CD4-positive, alpha-beta T cell treated with Interleukin-4 for 1 hour (primary cell): Measurements from ENCODE around the gene INPP5A.
"Not testable (repeated sequence)": the region's sequence is repeated elsewhere in the genome, so short reads cannot be mapped to it uniquely, and the experiment has no call there.

Source experiments
- DNase-seq, 2 donors: peaks; one replicate each; pipeline ENCODE4 v3.0.0-alpha.2; 2020 to 2022

The INPP5A gene

DNA sequence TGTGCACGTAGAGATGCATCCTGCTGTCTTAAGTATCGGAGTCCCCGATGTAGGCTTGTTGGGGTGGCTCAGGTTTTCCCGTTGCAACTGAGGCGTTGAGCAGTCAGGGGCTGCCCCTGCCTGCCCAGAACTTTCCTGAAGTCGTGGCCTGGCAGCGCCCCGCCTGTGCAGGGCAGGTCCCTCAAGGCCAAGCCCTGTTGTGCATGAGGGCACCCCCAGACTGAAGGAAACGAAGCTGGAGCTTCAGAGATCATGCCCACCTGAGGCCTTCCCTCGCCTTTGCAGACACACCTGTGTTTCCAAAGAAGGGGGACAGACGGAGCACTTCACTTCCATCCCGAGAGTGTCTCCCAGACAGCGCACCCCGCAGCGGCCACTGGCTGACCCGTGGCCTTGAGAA, 127.3 kb downstream of the INPP5A start:
- DNase-seq, result no peak

- no peak for DNase-seq
These were observed 128.5 kb downstream of the INPP5A start for GRCh38 chr10:132665946-132666704.

DNA sequence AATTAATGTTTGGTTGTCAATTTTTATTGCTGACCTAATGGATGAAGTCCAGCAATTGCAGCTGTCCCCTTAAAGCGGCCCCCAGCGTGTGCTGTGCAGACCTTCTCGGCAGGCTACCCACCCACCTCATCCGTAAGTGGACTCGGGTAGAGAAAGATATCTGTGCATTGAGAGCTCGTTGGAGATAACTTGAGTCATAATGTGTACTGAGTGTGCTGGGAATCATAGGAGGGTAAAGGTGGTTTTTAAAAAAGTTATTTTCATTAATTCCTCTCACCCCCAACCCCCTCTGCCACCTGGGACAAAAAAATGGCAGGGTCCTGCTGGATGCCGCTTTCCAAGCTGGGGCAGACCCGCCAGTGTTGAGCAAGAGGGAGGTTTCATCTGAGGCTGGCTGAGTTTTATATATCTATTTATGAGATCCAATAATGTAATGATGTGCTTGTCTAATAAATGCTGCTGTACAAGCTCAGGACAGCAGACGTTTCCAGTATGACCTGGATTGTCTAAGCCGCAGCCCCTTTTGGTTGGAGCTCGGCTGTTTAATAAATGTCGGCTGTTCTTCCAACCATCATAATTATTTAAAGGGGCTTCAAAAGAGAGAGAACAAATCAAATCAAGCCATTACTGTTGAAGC, 129.2 kb downstream of the INPP5A start:
- DNase-seq, result no peak

DNA sequence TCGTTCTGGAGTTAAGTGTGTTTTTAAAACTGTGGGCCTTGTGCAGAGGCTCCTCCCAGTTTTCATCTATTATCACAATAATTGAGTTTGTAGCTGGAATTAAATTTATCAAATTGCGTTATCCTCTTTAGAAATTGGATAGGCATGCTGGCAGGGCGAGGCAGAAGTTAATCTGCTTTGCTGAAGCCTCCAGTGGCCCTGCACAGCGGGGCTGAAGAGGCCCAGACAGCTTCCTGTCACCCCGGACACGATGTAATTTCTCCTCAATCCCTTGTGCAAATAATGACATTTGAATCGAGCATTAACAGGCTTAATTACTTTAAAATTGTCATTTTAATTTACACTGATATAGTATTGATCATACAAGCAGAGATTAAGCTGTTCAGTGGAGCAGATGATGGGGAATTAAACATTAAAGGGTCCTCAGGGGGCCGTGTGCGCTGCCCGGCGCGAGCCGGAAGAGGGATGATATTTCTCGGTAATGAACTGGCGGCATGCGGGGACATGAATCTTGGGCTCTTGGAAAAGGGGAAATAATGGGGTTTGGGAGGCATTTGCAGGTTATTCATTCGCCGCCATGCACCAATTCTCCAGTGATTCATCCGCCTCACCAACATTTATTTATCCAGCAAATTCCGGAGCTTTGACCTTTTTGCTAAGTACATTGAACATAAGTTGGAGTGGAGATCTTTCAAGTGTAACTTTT, 129.9 kb downstream of the INPP5A start:
- no peak for DNase-seq

- DNase-seq, result no peak
These were observed 130.4 kb downstream of the INPP5A start for GRCh38 chr10:132668048-132668394.

GRCh38 chr10:132669208-132669861, 131.7 kb downstream of the INPP5A start:
- DNase-seq, result no peak

- DNase-seq, result no peak
These were observed 133.1 kb downstream of the INPP5A start for GRCh38 chr10:132670546-132671227.

DNA sequence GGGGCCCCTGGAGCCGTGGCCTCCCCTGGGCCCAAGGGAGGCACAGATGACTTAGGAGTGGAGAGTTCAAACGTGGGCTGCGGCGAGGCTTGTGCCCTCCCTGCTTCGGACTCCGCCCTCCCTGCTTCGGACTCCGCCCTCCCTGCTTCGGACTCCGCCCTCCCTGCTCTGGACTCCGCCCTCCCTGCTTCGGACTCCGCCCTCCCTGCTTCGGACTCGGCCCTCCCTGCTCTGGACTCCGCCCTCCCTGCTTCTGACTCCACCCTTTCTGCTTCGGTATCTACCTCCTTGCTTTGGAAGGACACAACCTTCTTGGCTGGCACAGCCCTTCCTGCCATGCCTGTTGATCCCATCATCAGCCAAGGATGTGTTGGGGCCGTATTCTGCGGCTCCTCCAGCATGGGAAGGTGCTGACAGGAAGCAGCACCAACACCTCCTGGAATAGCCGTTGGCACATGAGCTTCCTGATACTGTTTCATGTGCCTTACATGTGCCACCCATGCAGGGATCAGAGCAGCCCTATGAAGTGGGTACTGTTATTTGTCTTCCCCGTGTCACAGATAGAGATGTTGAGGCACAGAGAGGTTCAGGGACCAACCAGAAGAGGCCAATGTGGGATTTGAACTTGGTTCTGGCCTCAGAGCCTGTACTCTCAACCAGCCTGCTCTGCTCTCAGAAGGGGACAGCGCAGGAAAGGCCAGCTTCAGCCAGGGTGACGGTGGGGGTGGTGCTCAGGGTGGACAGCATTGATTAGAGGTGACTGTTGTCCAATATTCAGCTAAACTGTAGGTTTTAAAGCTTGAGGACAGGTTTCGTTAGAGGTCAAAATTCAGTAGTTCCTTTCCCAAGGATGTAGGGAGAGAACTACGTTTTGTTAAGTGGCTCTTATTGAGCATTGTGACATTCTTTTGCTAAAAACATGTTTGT, 133.9 kb downstream of the INPP5A start:
- no peak for DNase-seq

- DNase-seq, result not testable (repeated sequence)
These were observed 136.2 kb downstream of the INPP5A start for GRCh38 chr10:132673746-132674145.

- DNase-seq, result no peak
These were observed 136.7 kb downstream of the INPP5A start for GRCh38 chr10:132674311-132674710.

GRCh38 chr10:132675031-132675740, 137.6 kb downstream of the INPP5A start:
- no peak for DNase-seq

GRCh38 chr10:132676193-132676891, 138.8 kb downstream of the INPP5A start:
- DNase-seq, result no peak

DNA sequence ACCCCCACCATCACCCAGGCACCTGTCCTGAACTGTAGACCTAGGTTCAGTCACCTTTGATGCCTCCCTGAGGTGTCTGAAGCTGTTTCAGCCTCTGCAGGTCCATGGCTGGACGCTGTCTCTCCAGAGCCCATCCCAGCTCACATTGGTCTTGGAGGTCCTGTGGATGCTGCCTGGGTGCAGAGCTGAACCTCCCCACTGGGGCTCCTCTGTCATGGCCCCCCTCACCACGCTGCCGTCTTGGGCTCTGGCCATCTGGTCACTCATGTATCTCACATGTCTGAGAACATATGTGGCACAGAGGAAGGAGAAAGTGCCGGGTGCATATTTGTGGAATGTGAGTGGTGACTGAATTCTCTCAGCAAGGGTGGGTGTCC, 139.5 kb downstream of the INPP5A start:
- no peak for DNase-seq

GRCh38 chr10:132677473-132678227, 140.1 kb downstream of the INPP5A start:
- no peak for DNase-seq

DNA sequence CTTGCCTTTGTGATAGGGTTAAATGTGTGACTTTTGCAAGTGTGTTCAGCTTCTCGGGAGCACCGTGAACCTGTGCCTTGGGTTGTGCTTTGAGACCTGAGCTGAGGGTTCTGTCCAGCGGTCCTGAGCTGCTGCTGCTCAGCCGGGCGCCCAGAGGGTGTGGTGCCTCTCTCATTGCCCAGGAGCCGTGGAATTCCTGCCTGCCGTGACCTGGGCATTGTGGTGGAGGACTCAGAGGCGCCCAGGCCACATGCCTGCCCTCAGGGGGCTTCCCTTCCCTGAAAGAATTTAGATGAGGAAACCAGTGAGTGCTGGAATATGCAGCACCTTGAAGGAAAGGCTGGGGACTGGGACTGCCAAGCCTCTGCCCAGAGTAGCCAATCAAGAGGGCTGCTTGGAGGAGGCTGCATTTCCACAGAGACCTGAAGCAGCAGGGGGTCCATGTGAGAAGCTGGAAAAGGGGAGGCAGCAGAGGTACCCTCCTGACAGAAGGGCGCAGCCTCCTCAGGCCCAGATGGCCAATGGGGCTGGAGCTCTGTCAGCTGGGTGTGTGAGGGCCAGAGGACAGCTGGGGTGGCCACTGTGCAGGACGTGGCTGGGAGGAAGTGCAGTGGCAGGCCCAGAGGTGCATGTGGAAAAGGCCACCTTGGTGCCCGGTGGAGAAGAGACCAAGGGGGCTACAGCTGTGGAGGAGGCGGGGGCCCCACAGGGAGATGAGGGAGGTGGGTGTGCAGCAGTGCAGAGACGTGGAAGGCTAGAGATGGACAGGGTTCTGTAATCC, 141.0 kb downstream of the INPP5A start:
- no peak for DNase-seq

- no peak for DNase-seq
These were observed 141.6 kb downstream of the INPP5A start for GRCh38 chr10:132679217-132679595.

- no peak for DNase-seq
These were observed 142.1 kb downstream of the INPP5A start for GRCh38 chr10:132679640-132680039.

DNA sequence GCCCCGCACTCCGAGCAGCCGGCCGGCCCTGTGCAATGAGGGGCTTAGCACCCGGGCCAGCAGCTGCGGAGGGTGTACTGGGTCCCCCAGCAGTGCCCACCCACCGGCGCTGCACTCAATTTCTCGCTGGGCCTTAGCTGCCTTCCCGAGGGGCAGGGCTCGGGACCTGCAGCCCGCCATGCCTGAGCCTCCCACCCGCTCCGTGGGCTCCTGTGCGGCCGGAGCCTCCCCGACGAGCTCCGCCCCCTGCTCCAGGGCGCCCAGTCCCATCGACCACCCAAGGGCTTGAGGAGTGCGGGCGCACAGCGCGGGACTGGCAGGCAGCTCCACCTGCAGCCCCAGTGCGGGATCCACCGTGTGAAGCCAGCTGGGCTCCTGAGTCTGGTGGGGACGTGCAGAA, 143.2 kb downstream of the INPP5A start:
- not testable (repeated sequence) for DNase-seq
